GM21515 (cell line): Measurements from ENCODE around the gene VPREB3.

Experiments used
- ATAC-seq: cut with Tn5 transposase; IDR thresholded peaks from one replicate; pipeline ENCODE4 v1.9.1; 2021; ENCODE audit not compliant: unreplicated experiment

VPREB3 gene

GRCh38 chr22:23783265-23784150 lies 29.3 kb upstream of the VPREB3 start:
- ATAC-seq, result no peak

GRCh38 chr22:23782703-23783102 lies 28.5 kb upstream of the VPREB3 start:
- ATAC-seq, result no peak

- no peak for ATAC-seq
These were observed 28.0 kb upstream of the VPREB3 start for GRCh38 chr22:23782252-23782651.

DNA sequence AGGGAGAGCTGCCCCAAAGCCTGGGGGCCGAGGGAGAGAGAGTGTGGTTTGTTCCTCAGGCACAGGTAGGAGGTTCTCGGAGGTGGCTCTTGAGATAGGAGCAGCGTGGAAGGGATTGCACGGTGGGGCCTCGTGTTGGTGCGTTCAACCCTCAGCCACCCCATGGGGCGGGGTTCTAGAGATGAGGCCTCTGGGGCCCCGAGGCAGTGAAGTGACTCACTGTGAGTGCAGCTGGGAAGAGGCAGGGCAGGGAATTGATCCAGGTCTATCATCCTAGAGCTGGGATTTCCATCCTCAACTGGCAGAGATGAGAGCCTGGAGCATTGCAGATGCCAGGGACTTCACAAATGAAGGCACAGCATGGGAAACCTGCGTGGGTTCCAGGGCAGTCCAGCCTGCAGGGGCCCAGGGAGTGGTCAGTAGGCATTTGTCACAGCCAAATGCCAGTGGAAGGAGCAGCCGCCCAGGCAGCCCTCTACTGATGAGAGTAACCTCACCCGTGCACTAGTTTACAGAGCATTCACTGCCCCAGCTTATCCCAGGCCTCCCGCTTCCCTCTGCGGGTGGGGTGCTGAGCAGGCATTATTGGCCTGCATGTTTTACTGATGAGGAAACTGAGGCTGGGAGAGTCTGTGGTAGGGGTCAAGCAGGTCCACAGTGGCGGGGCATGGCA lies 27.4 kb upstream of the VPREB3 start:
- no peak for ATAC-seq

DNA sequence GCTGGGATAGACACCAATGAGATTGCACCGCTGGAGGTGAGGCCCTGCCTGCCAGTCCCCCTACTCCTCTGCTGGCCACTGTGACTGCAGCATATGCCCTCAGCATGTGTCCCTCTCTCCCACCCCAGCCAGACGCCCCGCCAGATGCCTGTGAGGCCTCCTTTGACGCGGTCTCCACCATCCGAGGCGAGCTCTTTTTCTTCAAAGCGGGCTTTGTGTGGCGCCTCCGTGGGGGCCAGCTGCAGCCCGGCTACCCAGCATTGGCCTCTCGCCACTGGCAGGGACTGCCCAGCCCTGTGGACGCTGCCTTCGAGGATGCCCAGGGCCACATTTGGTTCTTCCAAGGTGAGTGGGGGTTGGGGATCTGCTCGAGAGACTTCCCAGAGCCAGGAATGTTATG lies 26.8 kb upstream of the VPREB3 start:
- no peak for ATAC-seq

DNA sequence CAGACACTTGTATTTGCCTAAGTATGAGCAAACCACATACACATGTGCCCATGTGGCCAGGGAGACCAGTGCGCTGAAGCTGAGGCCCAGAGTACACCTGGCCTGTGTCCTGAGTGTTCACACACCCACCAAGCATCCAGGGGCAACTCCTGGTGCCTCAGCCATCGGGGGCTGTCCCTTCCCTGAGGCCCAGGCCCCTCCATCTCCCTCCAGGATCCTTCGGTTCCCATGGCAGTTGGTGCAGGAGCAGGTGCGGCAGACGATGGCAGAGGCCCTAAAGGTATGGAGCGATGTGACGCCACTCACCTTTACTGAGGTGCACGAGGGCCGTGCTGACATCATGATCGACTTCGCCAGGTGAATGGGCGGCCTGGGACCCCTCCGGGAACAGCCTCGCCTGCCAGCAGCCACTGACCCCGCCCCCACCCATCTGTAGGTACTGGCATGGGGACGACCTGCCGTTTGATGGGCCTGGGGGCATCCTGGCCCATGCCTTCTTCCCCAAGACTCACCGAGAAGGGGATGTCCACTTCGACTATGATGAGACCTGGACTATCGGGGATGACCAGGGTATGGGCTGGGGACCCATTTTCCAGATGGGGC lies 26.0 kb upstream of the VPREB3 start:
- no peak for ATAC-seq

DNA sequence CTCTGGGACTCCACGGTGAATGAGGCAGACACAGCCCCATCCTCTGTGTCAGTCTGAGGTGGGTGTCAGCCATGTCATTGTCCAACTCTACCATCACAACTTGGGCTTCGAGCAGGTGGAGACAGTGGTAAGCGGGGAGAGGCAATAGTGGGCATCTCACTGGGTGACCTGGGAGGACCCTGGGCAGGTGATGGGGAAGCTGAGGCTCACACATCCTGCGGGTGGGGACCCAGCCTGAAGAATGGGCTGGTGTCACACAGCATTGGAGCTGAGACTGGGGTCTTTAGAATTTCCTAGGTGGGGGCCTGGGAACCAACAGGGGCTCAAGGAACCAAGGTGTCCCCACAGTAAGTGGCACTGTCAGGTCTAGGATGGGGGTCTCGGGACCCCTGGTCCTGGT lies 25.5 kb upstream of the VPREB3 start:
- ATAC-seq, result no peak

DNA sequence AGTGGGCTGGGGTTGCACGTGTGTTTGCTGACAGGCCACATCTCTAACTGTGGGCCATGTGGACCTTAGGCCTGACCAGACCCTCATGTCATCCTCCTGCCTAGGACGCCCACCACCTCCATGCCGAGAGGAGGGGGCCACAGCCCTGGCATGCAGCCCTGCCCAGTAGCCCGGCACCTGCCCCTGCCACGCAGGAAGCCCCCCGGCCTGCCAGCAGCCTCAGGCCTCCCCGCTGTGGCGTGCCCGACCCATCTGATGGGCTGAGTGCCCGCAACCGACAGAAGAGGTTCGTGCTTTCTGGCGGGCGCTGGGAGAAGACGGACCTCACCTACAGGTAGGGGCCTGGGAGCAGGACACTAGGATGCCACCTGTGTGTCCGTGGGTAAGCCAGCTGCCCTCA lies 24.9 kb upstream of the VPREB3 start:
- no peak for ATAC-seq

- no peak for ATAC-seq
These were observed 24.3 kb upstream of the VPREB3 start for GRCh38 chr22:23778577-23778900.

DNA sequence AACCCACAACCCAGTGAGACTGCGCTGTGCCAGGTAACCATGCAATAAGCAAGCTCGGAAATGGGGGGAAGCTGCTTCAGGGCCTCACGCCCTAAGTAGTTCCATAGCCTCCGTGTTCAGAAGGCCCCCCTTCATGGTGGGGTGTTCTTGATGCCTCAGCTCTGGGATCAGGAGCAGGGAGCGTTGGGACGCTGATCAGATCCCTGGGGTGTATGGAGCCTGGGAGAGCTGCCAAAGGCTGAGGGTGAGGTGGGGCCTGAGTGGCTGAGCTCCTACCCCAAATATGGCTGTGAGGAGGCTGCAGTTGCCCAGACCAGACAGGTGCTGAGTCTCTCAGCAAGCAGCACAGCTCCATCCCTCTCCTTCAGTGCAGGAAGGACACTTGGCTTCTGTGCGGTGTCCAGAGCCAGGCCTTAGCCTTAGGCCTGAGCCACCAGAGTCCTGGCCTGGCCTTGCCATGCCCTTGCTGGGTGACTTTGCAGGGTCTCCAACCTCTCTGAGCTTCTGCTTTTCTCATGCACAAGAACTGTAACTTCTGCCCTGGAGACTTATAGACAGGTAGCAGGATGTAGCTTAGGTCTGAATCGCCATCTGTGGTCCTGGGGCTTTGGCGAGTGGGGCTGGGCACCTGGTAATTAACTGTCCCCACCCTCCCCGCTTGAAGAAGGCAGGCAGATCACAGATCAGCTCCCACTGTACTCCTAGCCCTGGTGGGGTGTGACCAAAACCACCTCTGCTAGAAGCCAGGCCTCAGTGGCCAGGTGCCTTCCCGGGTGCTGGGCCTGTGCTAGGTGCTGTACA lies 23.8 kb upstream of the VPREB3 start:
- no peak for ATAC-seq

DNA sequence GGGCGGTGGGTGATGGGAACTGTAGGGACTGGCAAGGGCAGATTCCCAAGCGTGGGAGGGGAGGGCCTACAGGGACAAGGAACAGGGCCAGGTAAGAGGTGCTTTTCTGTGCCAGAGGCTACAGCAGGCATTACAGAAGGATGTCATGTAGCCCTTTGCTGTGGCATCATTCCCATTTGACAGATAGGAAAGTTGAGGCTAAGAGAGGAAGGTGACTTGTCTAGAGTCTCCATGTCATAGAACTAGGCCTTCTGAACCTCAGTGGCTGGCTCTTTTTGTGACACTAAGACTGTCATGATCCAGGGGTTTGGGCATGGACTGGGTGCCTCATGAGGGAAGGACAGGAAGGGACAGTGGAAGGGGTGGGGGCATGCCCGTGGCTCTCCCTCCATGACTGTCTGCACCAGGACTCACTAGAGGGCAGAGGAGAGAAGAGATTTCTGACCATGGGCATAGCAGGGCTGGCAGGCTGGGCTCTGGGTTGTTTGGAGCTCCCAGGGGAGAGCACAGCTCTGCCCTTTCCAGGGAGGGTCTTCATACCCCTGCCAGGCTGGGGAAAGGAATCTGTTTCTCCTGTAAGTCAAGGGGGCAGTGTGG lies 21.7 kb upstream of the VPREB3 start:
- no peak for ATAC-seq

GRCh38 chr22:23774922-23775436 lies 20.8 kb upstream of the VPREB3 start:
- no peak for ATAC-seq

- no peak for ATAC-seq
These were observed 20.1 kb upstream of the VPREB3 start for GRCh38 chr22:23774114-23774921.

GRCh38 chr22:23773483-23774113 lies 19.4 kb upstream of the VPREB3 start:
- ATAC-seq, result no peak

- no peak for ATAC-seq
These were observed 18.6 kb upstream of the VPREB3 start, which contains the start of gene MMP11 for GRCh38 chr22:23772649-23773473. Gene MMP11 (plus strand): TSS chr22:23772849. CDS start chr22:23772871, 22 bp downstream.

GRCh38 chr22:23772315-23772648 lies 18.1 kb upstream of the VPREB3 start:
- ATAC-seq, result no peak

DNA sequence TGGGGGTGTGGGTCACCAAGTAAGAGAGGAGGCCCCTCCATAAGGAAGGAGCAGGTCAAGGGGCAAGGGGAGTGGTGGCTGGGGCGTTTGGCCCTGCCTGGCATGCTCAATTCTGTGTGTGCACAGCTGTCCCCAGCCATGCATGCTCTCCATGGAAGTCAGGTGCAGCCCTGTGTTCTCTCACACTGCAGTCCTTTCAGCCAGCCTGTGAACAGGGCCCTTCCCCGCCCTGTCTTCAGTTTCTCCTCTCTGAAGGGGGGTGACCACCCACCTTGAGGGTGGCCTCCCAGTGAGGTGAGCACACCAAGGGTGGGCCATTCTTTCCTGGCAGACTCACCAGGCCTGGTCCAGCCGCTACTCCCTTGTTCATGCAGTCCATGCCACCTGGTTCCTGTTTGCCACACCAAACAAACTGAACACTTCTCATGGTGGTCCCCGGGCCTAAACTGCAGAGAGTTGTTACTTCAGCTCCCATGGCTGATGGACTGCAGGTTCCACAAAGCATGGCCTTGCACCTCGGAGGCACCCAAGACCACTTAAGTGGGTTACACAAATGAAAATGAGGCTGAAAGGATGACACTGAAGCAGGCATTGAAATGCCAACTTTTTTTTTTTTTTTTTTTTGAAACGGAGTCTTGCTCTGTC lies 15.2 kb upstream of the VPREB3 start:
- no peak for ATAC-seq
